ENCODE measurements around the gene CRYGN.

The CRYGN gene

GRCh38 chr7:151439855-151440798 lies at the start of gene CRYGN:
Gene CRYGN, minus strand, starts transcription at chr7:151440141. Its CDS starts 224 bp downstream, at chr7:151439917.
- no peak for DNase-seq (ENCODE audit: low read depth in 2 of 2)

- no peak for DNase-seq (ENCODE audit: low read depth in 2 of 2)
Measured at GRCh38 chr7:151489498-151489897, 49.6 kb upstream of the CRYGN start.

- no peak for DNase-seq (ENCODE audit: low read depth in 2 of 2)
Measured at GRCh38 chr7:151488096-151488495, 48.2 kb upstream of the CRYGN start.

GRCh38 chr7:151487228-151487627 lies 47.3 kb upstream of the CRYGN start:
- DNase-seq (ENCODE audit: low read depth in 2 of 2): no peak

GRCh38 chr7:151486074-151486473 lies 46.1 kb upstream of the CRYGN start:
- no peak for DNase-seq (ENCODE audit: low read depth in 2 of 2)

GRCh38 chr7:151484971-151485707 lies 45.2 kb upstream of the CRYGN start:
- DNase-seq (ENCODE audit: low read depth in 2 of 2): peak; percentile 22 to 26

- DNase-seq (ENCODE audit: low read depth in 2 of 2): no peak
Measured at GRCh38 chr7:151483711-151483983, 43.7 kb upstream of the CRYGN start.

GRCh38 chr7:151482883-151483710 lies 43.2 kb upstream of the CRYGN start:
- no peak for DNase-seq (ENCODE audit: low read depth in 2 of 2)

- no peak for DNase-seq (ENCODE audit: low read depth in 2 of 2)
Measured at GRCh38 chr7:151481650-151482505, 41.9 kb upstream of the CRYGN start.

- no peak for DNase-seq (ENCODE audit: low read depth in 2 of 2)
Measured at GRCh38 chr7:151477867-151478266, 37.9 kb upstream of the CRYGN start.

GRCh38 chr7:151472644-151473380 lies 32.9 kb upstream of the CRYGN start:
- DNase-seq (ENCODE audit: low read depth in 2 of 2): no peak

- DNase-seq (ENCODE audit: low read depth in 2 of 2): no peak
Measured at GRCh38 chr7:151470711-151471110, 30.8 kb upstream of the CRYGN start.

GRCh38 chr7:151469281-151469680 lies 29.3 kb upstream of the CRYGN start:
- DNase-seq (ENCODE audit: low read depth in 2 of 2): no peak

GRCh38 chr7:151468217-151469018 lies 28.5 kb upstream of the CRYGN start:
- DNase-seq (ENCODE audit: low read depth in 2 of 2): no peak

GRCh38 chr7:151465169-151465568 lies 25.2 kb upstream of the CRYGN start:
- DNase-seq (ENCODE audit: low read depth in 2 of 2): no peak

- no peak for DNase-seq (ENCODE audit: low read depth in 2 of 2)
Measured at GRCh38 chr7:151462306-151462779, 22.4 kb upstream of the CRYGN start.

- no peak for DNase-seq (ENCODE audit: low read depth in 2 of 2)
Measured at GRCh38 chr7:151461942-151462230, 21.9 kb upstream of the CRYGN start.

GRCh38 chr7:151461096-151461941 lies 21.4 kb upstream of the CRYGN start:
- DNase-seq (ENCODE audit: low read depth in 2 of 2): no peak

GRCh38 chr7:151460474-151460855 lies 20.5 kb upstream of the CRYGN start:
- DNase-seq (ENCODE audit: low read depth in 2 of 2): no peak

Measured in fibroblast of skin of left biceps (primary cell).